ENCODE results near the gene WIPF2. TPM values are rescaled to one million over a fixed set of nuclear protein-coding genes. Genes with fewer than 3 reads are reported as not detected.

The WIPF2 gene
- total and polyA plus RNA-seq, 2 donors (not counting 1 experiment from before 2014, with no cell fraction given) = 7.7 to 48.4 TPM

DNA sequence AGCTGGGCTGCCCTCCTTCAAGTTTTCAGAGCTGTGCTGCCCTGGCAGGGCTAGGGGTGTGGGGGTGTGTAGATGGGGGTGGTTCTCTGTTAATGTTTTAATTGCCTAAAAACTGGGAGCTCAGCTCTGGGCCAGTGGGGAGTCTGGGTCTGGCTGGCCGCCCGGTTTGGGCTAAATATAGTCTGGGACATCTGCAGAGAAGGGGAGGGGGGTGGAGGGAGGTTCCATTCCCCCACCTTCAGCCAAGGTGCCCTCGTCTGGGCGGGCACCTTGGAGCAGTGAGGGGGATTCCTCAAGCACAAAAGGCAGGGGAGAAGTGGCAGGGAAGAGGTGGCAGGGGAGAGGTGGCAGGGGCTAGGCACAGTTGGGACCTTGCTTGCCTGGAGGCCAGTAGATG is 102.9 kb downstream of the WIPF2 start:
- ChIA-PET CTCF (interaction anchor here (1.0 to 12.7 kb wide), 7 partner anchors 12 to 41 kb away, joined by 3 to 119 read pairs (median 5); no protein-coding TSS in a partner anchor), POLR2A (interaction anchor here (0.6 to 6.5 kb wide), 8 partner anchors 10 to 348 kb away, joined by 3 to 96 read pairs (median 5); partner anchors contain the start of gene WIPF2)
- H3K4me3 ChIP-seq (ENCODE audit: control extremely low read depth in 1 of 5, extremely low read depth in 1 of 5, insufficient read depth in 1 of 5, low read depth in 2 of 5, low read length in 4 of 5) = peak overlapping the region; percentile 48 to 94 (median 67)
- Mint-ChIP-seq H3K27ac (peak overlapping the region; percentile 100), H3K4me1 (peaks cover 90% of the 10 kb centered on the region), H3K9me3 (ENCODE audit: insufficient read depth) (no peaks in the 10 kb centered on the region), H3K27me3 (no peaks in the 10 kb centered on the region), H3K4me3 (peak overlapping the region; percentile 97)
- H3K27ac ChIP-seq (ENCODE audit: low read length in 2 of 2) = peak overlapping the region; percentile 96
- TF ChIP-seq, protein P1, sequence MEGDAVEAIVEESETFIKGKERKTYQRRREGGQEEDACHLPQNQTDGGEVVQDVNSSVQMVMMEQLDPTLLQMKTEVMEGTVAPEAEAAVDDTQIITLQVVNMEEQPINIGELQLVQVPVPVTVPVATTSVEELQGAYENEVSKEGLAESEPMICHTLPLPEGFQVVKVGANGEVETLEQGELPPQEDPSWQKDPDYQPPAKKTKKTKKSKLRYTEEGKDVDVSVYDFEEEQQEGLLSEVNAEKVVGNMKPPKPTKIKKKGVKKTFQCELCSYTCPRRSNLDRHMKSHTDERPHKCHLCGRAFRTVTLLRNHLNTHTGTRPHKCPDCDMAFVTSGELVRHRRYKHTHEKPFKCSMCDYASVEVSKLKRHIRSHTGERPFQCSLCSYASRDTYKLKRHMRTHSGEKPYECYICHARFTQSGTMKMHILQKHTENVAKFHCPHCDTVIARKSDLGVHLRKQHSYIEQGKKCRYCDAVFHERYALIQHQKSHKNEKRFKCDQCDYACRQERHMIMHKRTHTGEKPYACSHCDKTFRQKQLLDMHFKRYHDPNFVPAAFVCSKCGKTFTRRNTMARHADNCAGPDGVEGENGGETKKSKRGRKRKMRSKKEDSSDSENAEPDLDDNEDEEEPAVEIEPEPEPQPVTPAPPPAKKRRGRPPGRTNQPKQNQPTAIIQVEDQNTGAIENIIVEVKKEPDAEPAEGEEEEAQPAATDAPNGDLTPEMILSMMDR (IDR thresholded peaks at IDR 0.05) = no peak
- TF ChIP-seq EZH2 (IDR thresholded peaks at IDR 0.05; ENCODE audit: borderline replicate concordance, insufficient read depth, low read depth, low read length, poor library complexity, severe bottlenecking) = no peak
- intact Hi-C loops (cut with micrococcal nuclease) = loop anchor here (1.0 to 5.0 kb wide), 2 partner anchors 19 to 240 kb away; no protein-coding TSS in a partner anchor
- peaks cover 8% of the 10 kb centered on the region for H4K20me1 ChIP-seq (ENCODE audit: control insufficient read depth, insufficient read depth, low read length, poor library complexity, severe bottlenecking)
- DNase-seq = no peak
- H3K27me3 ChIP-seq (replicated peaks in 1 of 4; ENCODE audit: control extremely low read depth in 1 of 4, control insufficient read depth in 3 of 4, insufficient read depth in 4 of 4, low read length in 3 of 4) = no peaks in the 10 kb centered on the region
- 12% methylated on average over 2 of the region's 4 CpGs for WGBS (ENCODE audit: insufficient coverage)
- H3K36me3 ChIP-seq (replicated peaks in 1 of 2; ENCODE audit: control extremely low read depth in 1 of 2, control insufficient read depth in 1 of 2, extremely low read depth in 1 of 2, insufficient read depth in 2 of 2, low read length in 1 of 2) = no peaks in the 10 kb centered on the region
- no peak for ATAC-seq (ENCODE audit: low read depth)
- no peak overlapping the region for H2AFZ ChIP-seq (ENCODE audit: insufficient read depth, low read depth, low read length, poor library complexity, severe bottlenecking)
- peak overlapping the region; percentile 98 for H3K4me2 ChIP-seq (replicated peaks; ENCODE audit: low read depth, low read length, poor library complexity, severe bottlenecking)
- peaks cover 98% of the 10 kb centered on the region for H3K79me2 ChIP-seq (ENCODE audit: control insufficient read depth, insufficient read depth, low read length)
- H3K9ac ChIP-seq (ENCODE audit: low read length) = peak overlapping the region; percentile 92
- H3K4me1 ChIP-seq (ENCODE audit: control insufficient read depth in 2 of 2, insufficient read depth in 2 of 2, low read length in 2 of 2) = peaks cover 83 to 94% of the 10 kb centered on the region in 2 donors
- no peaks in the 10 kb centered on the region for H3K9me3 ChIP-seq (ENCODE audit: control extremely low read depth in 1 of 3, control insufficient read depth in 2 of 3, insufficient read depth in 1 of 3, low read length in 2 of 3)
